Neuronal stem cell (in vitro differentiated cells): Measurements from ENCODE around the gene LRRC34.

Experiments
- DNase-seq: peaks from one replicate; pipeline ENCODE4 v3.0.0-alpha.2; 2013; ENCODE audit warnings: low spot score
- H2AFZ ChIP-seq: one replicate; pipeline ENCODE4 v1.6.1; 2013; ENCODE audit warnings: mild to moderate bottlenecking, low read length, inconsistent platforms
- H2AK5ac ChIP-seq: 2 replicates; pipeline ENCODE4 v1.6.1; 2013; ENCODE audit warnings: low read depth, mild to moderate bottlenecking, inconsistent platforms, low read length, moderate library complexity, mixed read lengths
- H2BK120ac ChIP-seq: 2 replicates; pipeline ENCODE4 v1.6.1; 2013; ENCODE audit warnings: low read depth, mild to moderate bottlenecking, inconsistent platforms, low read length, moderate library complexity, mixed read lengths
- H2BK12ac ChIP-seq: one replicate; pipeline ENCODE4 v1.6.1; 2013; ENCODE audit warnings: low read length, inconsistent platforms
- H2BK15ac ChIP-seq: 2 replicates; pipeline ENCODE4 v1.6.1; 2013; ENCODE audit warnings: mild to moderate bottlenecking, low read length, inconsistent platforms, mixed read lengths
- H2BK5ac ChIP-seq: one replicate; pipeline ENCODE4 v1.6.1; 2013; ENCODE audit warnings: inconsistent platforms, mild to moderate bottlenecking, low read length, moderate library complexity
- H3K14ac ChIP-seq: one replicate; pipeline ENCODE4 v1.6.1; 2013; ENCODE audit warnings: low read length, inconsistent platforms
- H3K18ac ChIP-seq: 2 replicates; pipeline ENCODE4 v1.6.1; 2013; ENCODE audit warnings: low read length, inconsistent platforms
- H3K23ac ChIP-seq: 2 replicates; pipeline ENCODE4 v1.6.1; 2013; ENCODE audit warnings: low read depth, mild to moderate bottlenecking, mixed read lengths, low read length, inconsistent platforms; ENCODE audit not compliant: poor library complexity
- H3K27ac ChIP-seq: replicated peaks from 3 replicates; pipeline ENCODE4 v1.5.1; 2013; ENCODE audit warnings: low read length, inconsistent platforms
- H3K27me3 ChIP-seq, 3 experiments: 2 replicates each; pipeline ENCODE4 v1.6.1; 2013; ENCODE audit warnings: low read length in 3 of 3, mild to moderate bottlenecking in 2 of 3, inconsistent platforms in 1 of 3, low read depth in 1 of 3, mixed read lengths in 1 of 3, moderate library complexity in 1 of 3; ENCODE audit not compliant: control insufficient read depth in 3 of 3, insufficient read depth in 3 of 3
- H3K36me3 ChIP-seq, 2 donors: replicated peaks in 1 of 2; 2 replicates each; pipeline ENCODE4 v1.6.1; 2013; ENCODE audit warnings: low read length in 2 of 2; ENCODE audit not compliant: control insufficient read depth in 2 of 2, insufficient read depth in 2 of 2
- H3K4ac ChIP-seq: 2 replicates; pipeline ENCODE4 v1.6.1; 2013; ENCODE audit warnings: inconsistent platforms, mild to moderate bottlenecking, low read length, moderate library complexity
- H3K4me1 ChIP-seq, 2 donors: 1 replicate in 1 of 2; 2 replicates in 1 of 2; pipeline ENCODE4 v1.6.1; 2013; ENCODE audit warnings: low read length in 2 of 2, low read depth in 1 of 2; ENCODE audit not compliant: control insufficient read depth in 2 of 2, insufficient read depth in 1 of 2
- H3K4me2 ChIP-seq: one replicate; pipeline ENCODE4 v1.6.1; 2013; ENCODE audit warnings: mild to moderate bottlenecking, low read length, inconsistent platforms; ENCODE audit not compliant: insufficient read depth, poor library complexity, severe bottlenecking
- H3K4me3 ChIP-seq, 2 donors: 2 replicates each; pipeline ENCODE4 v1.5.1; 2013; ENCODE audit warnings: low read length in 2 of 2, mild to moderate bottlenecking in 2 of 2, inconsistent platforms in 1 of 2, moderate library complexity in 1 of 2
- H3K79me1 ChIP-seq: one replicate; pipeline ENCODE4 v1.6.1; 2013; ENCODE audit warnings: low read depth, mild to moderate bottlenecking, inconsistent platforms, low read length, moderate library complexity
- H3K9ac ChIP-seq: one replicate; pipeline ENCODE4 v1.6.1; 2013; ENCODE audit warnings: mild to moderate bottlenecking, low read depth, low read length, inconsistent platforms; ENCODE audit not compliant: poor library complexity
- H3K9me3 ChIP-seq, 2 donors: replicated peaks in 1 of 2; 2 replicates each; pipeline versions ENCODE3 to v1.6.1; 2013; ENCODE audit warnings: low read length in 2 of 2, mild to moderate bottlenecking in 2 of 2, inconsistent platforms in 1 of 2, low read depth in 1 of 2, mixed read lengths in 1 of 2, moderate library complexity in 1 of 2; ENCODE audit not compliant: control insufficient read depth in 2 of 2, insufficient read depth in 1 of 2
- H4K8ac ChIP-seq: one replicate; pipeline ENCODE4 v1.6.1; 2013; ENCODE audit warnings: low read depth, mild to moderate bottlenecking, inconsistent platforms, low read length, moderate library complexity
- H4K91ac ChIP-seq: one replicate; pipeline ENCODE4 v1.6.1; 2013; ENCODE audit warnings: low read length, low read depth, mild to moderate bottlenecking, inconsistent platforms; ENCODE audit not compliant: poor library complexity
- WGBS, 2 donors: extraction: QIAGEN DNeasy Blood & Tissue Kit; methylation state at CpG; one replicate each; pipeline ENCODE4 v1.1.7; 2013; ENCODE audit warnings: missing lambda C conversion rate in 2 of 2, mixed read lengths in 1 of 2; ENCODE audit not compliant: insufficient read length in 2 of 2, insufficient replicate concordance in 1 of 2; ENCODE audit errors: extremely low coverage in 2 of 2; 5-methylcytosine and 5-hydroxymethylcytosine counted together

LRRC34 gene

DNA sequence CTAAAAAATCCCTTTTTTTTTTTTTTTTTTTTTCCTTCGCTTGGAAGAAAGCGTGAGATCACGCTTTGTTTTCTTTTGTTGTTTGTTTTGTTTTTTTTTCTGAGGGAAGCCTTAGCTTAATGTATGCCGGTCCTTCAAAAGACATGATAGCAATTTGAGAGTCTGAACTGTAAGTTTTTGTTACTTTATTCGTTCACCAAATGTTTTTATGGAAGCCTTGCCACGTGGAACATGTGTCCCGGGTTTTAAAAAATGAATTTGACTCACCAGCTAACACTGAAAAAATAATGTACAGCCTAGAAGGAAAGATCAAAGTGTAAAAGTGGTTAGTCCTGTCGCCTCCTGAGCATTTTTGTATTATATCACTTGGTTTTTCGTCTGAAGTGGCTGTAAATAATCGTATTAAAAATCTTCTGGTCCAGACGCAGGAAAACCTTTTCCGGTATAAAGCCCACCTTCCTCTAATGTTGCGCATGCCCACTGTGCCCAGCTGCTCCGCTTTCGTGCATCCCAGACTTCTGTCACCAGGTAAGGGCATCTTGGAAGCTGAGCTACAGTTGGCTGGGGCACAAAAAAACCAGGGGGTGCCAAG is 40.3 kb downstream of the LRRC34 start:
- H4K8ac ChIP-seq, result no peak overlapping the region
- H2BK15ac ChIP-seq, result peak overlapping the region; percentile 38
- H3K4ac ChIP-seq, result no peak overlapping the region
- no peaks in the 10 kb centered on the region for H3K27me3 ChIP-seq
- peaks cover 2 to 6% of the 10 kb centered on the region in 2 donors for H3K4me1 ChIP-seq
- no peak overlapping the region for H2BK120ac ChIP-seq
- peak overlapping the region; percentile 100 for H2AFZ ChIP-seq
- H4K91ac ChIP-seq, result no peak overlapping the region
- no peak overlapping the region for H2BK12ac ChIP-seq
- peak overlapping the region; percentile 79 for H3K4me2 ChIP-seq
- peak overlapping the region; percentile 81 for H3K27ac ChIP-seq
- H3K9ac ChIP-seq, result no peak overlapping the region
- H3K4me3 ChIP-seq, result peak overlapping the region; percentile 83 to 98
- H3K36me3 ChIP-seq, result peaks cover 4 to 32% of the 10 kb centered on the region in 2 donors
- H2AK5ac ChIP-seq, result no peak overlapping the region
- H3K23ac ChIP-seq, result no peak overlapping the region
- peak overlapping the region; percentile 94 for H3K18ac ChIP-seq
- no peaks in the 10 kb centered on the region for H3K9me3 ChIP-seq
- WGBS, 2 donors, result no CpG with 5 or more reads among the region's 15 CpGs
- peak overlapping the region; percentile 94 for H2BK5ac ChIP-seq
- peaks cover 5% of the 10 kb centered on the region for H3K79me1 ChIP-seq
- H3K14ac ChIP-seq, result no peak overlapping the region
- DNase-seq, result peak; percentile 75

DNA sequence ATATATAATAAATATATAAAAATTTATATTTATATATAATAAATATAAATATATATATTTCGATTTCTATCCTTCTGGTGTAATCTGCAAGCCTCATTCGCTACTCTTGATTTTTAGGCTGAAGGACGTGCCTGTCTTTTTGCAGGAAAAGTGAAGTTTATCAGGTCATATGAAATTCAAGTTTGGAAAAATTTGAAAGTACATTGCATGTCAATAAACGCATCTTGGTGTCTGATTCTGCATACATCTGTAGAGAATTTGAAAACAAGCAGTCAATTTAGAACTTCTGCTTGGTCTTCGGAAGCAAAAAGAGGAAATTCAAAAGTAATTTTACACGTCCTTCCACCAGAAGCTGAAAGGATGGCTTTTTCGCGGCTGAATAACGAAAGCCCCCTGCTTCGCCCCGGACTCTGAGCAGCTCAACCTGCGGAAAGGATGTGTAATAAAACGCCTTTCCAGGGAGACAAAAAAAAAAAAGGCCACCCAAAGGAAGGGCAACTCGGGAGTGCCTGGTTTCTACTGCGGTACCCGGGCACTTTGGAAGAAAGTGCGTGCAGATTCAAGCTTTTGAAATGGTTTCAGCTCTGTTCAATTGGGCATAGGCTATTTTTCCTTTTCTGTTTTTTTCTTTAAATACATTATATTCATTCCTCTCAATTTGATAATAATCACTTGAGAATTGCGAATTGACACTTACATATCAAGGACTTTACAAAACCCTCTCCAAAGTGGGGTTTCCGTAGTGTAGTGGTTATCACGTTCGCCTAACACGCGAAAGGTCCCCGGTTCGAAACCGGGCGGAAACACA is 41.0 kb downstream of the LRRC34 start:
- Histone ChIP-seq H3K4ac (no peak overlapping the region), H3K27me3 (no peaks in the 10 kb centered on the region), H3K36me3 (peaks cover 4 to 25% of the 10 kb centered on the region in 2 donors), H2AK5ac (no peak overlapping the region), H2BK15ac (no peak overlapping the region), H3K4me2 (peak overlapping the region; percentile 48), H3K27ac (peak overlapping the region; percentile 84), H2BK120ac (no peak overlapping the region), H3K9me3 (no peaks in the 10 kb centered on the region), H3K4me3 (peak overlapping the region; percentile 83 to 86), H3K18ac (no peak overlapping the region), H3K23ac (no peak overlapping the region), H3K9ac (no peak overlapping the region), H4K8ac (no peak overlapping the region), H3K79me1 (peaks cover 3% of the 10 kb centered on the region), H4K91ac (no peak overlapping the region), H2AFZ (peak overlapping the region; percentile 100), H3K14ac (no peak overlapping the region), H2BK5ac (no peak overlapping the region), H3K4me1 (peaks cover 2 to 6% of the 10 kb centered on the region in 2 donors), H2BK12ac (no peak overlapping the region)
- WGBS, 2 donors, result no CpG with 5 or more reads among the region's 27 CpGs
- peak; percentile 92 for DNase-seq

DNA sequence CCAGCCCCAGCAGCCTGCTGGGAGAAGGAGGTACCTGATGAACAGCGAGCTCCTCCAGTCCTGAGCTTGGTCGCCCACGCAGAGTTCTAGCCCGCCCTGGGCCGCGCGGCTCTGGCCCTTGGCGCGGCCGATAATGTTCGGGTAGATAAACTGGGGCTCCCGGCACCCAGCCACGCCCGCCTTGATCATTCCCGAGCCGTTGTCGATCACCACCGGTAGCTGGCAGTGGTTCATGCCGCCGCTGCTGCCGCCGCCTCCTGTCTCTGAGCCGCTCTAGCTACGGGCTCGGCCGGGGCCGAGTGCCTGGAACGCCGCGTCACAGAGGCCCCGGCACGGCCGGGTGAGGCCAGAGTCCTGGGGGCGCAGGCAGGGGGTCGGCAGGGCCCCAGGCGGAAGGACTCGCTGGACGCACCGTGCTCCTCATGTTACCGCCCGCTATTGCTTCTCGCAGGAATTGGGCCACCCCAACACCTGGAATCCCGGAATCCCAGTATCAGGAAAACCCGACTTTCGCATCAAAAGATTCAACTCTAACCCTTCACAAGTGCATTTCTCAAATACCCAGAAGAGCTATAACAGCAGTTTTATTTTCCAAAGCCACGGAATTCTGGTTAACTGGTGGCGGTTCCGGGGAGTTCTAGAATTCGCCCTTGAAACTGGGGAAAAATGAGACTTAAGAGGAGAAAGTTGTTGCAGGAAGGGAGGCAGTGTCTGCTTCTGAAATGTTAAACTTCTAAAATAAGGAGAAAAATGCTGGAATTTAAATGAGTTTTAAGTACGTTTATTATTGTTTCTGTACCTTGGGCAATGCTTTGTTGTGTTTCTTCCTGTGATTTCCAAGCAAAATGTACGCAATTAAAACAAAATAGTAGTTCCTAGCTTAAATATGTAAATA is 43.2 kb downstream of the LRRC34 start, which contains the start of gene ACTRT3:
Gene ACTRT3 (minus strand): TSS at position 275 of the 895 bp plus-strand sequence. CDS start 41 bp downstream, at position 234.
- peak within 1 kb of the TSS; percentile 69 for H3K4me2 ChIP-seq
- no peak within 1 kb of the TSS for H4K91ac ChIP-seq
- no peaks in the 10 kb centered on the region for H3K9me3 ChIP-seq
- H3K4ac ChIP-seq, result no peak within 1 kb of the TSS
- H2BK5ac ChIP-seq, result no peak within 1 kb of the TSS
- WGBS, 2 donors, result no CpG with 5 or more reads among the region's 51 CpGs
- H2BK12ac ChIP-seq, result no peak within 1 kb of the TSS
- H3K23ac ChIP-seq, result peak within 1 kb of the TSS; percentile 73
- H2AFZ ChIP-seq, result peak within 1 kb of the TSS; percentile 90
- H2AK5ac ChIP-seq, result no peak within 1 kb of the TSS
- H2BK120ac ChIP-seq, result no peak within 1 kb of the TSS
- H3K36me3 ChIP-seq, result peaks cover 2 to 5% of the 10 kb centered on the region in 2 donors
- H4K8ac ChIP-seq, result no peak within 1 kb of the TSS
- H3K79me1 ChIP-seq, result peaks cover 3% of the 10 kb centered on the region
- peak; percentile 78 for DNase-seq
- peak within 1 kb of the TSS; percentile 21 to 81 for H3K4me3 ChIP-seq
- H3K27ac ChIP-seq, result peak within 1 kb of the TSS; percentile 73
- no peak within 1 kb of the TSS for H3K14ac ChIP-seq
- peaks cover 2 to 6% of the 10 kb centered on the region in 2 donors for H3K4me1 ChIP-seq
- no peak within 1 kb of the TSS for H2BK15ac ChIP-seq
- peak within 1 kb of the TSS; percentile 80 for H3K18ac ChIP-seq
- H3K27me3 ChIP-seq, result no peaks in the 10 kb centered on the region
- peak within 1 kb of the TSS; percentile 44 for H3K9ac ChIP-seq
